ENCODE measurements around the gene MAD1L1.
A peak's percentile ranks its signal among the peaks of the same experiment; 100 is the strongest.

MAD1L1 gene

GRCh38 chr7:2232766-2233520 is at the start of gene MAD1L1:
Gene MAD1L1 (minus strand): TSS chr7:2232945. CDS start chr7:2230133, 2,812 bp downstream.
- peak; percentile 86 for DNase-seq (ENCODE audit: low read depth)
- TF ChIP-seq, protein P1, sequence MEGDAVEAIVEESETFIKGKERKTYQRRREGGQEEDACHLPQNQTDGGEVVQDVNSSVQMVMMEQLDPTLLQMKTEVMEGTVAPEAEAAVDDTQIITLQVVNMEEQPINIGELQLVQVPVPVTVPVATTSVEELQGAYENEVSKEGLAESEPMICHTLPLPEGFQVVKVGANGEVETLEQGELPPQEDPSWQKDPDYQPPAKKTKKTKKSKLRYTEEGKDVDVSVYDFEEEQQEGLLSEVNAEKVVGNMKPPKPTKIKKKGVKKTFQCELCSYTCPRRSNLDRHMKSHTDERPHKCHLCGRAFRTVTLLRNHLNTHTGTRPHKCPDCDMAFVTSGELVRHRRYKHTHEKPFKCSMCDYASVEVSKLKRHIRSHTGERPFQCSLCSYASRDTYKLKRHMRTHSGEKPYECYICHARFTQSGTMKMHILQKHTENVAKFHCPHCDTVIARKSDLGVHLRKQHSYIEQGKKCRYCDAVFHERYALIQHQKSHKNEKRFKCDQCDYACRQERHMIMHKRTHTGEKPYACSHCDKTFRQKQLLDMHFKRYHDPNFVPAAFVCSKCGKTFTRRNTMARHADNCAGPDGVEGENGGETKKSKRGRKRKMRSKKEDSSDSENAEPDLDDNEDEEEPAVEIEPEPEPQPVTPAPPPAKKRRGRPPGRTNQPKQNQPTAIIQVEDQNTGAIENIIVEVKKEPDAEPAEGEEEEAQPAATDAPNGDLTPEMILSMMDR (conservative IDR thresholded peaks at IDR 0.05; ENCODE audit: control insufficient read depth, insufficient read depth, low read depth, low read length): no peak
- peak within 1 kb of the TSS; percentile 72 for H3K4me3 ChIP-seq (ENCODE audit: control insufficient read depth, low read depth, low read length)

DNA sequence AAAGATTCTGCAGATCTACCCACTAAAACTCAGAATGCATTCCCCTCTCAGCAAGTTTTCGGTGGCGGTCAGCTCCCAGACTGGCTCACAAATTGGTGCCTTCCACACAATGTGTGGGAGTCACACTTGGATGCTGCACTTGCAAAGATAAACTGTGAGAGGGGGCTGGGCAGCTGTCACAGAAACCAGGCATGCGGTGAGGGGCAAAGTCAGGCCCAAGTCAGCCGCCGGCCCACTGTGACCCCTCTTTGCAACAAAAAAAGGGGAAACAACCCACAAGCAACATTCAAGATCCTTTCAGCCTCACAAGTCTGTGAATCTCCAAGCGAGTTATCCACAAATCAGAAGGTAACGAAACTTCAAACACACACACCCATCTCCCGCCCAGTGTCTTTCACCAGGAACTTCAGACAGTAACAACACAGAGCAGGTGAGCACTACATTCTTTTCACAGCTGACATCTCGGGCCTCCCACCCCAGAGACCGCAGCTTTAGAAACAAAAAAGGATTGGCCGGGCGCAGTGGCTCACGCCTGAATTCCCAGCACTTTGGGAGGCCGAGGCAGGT is 49.5 kb upstream of the MAD1L1 start:
- H3K4me3 ChIP-seq (ENCODE audit: control insufficient read depth, low read depth, low read length): no peak overlapping the region
- DNase-seq (ENCODE audit: low read depth): no peak

GRCh38 chr7:2281541-2281940 is 48.8 kb upstream of the MAD1L1 start:
- TF ChIP-seq, protein P1 (conservative IDR thresholded peaks at IDR 0.05; ENCODE audit: control insufficient read depth, insufficient read depth, low read depth, low read length): no peak
- peak; percentile 69 for DNase-seq (ENCODE audit: low read depth)
- no peak overlapping the region for H3K4me3 ChIP-seq (ENCODE audit: control insufficient read depth, low read depth, low read length)

More for the DNA sequence above, 49.5 kb upstream of the MAD1L1 start:
- TF ChIP-seq, protein P1 (conservative IDR thresholded peaks at IDR 0.05; ENCODE audit: control insufficient read depth, insufficient read depth, low read depth, low read length): no peak

GRCh38 chr7:2280424-2280823 is 47.7 kb upstream of the MAD1L1 start:
- TF ChIP-seq, protein P1 (conservative IDR thresholded peaks at IDR 0.05; ENCODE audit: control insufficient read depth, insufficient read depth, low read depth, low read length): no peak
- no peak overlapping the region for H3K4me3 ChIP-seq (ENCODE audit: control insufficient read depth, low read depth, low read length)

GRCh38 chr7:2279896-2280295 is 47.2 kb upstream of the MAD1L1 start:
- no peak for DNase-seq (ENCODE audit: low read depth)
- TF ChIP-seq, protein P1 (conservative IDR thresholded peaks at IDR 0.05; ENCODE audit: control insufficient read depth, insufficient read depth, low read depth, low read length): no peak
- no peak overlapping the region for H3K4me3 ChIP-seq (ENCODE audit: control insufficient read depth, low read depth, low read length)

More at GRCh38 chr7:2280424-2280823, 47.7 kb upstream of the MAD1L1 start:
- no peak for DNase-seq (ENCODE audit: low read depth)

- DNase-seq (ENCODE audit: low read depth): no peak
- TF ChIP-seq, protein P1 (conservative IDR thresholded peaks at IDR 0.05; ENCODE audit: control insufficient read depth, insufficient read depth, low read depth, low read length): no peak
- H3K4me3 ChIP-seq (ENCODE audit: control insufficient read depth, low read depth, low read length): no peak overlapping the region
These were observed 45.3 kb upstream of the MAD1L1 start for GRCh38 chr7:2278026-2278425.

Measured in fibroblast of mammary gland (primary cell).